MCF 10A (cell line): Measurements from ENCODE around the gene PGAP6. TPM values are rescaled to one million over a fixed set of nuclear protein-coding genes. Genes with fewer than 3 reads are reported as not detected.

ENCODE experiments used
- BruUV-seq: library from RNA; stranded (reverse); fragments of 400-500 nt; replicated peaks from 2 replicates; lab custom pipeline; 2021; lab: Mats Ljungman, UMichigan
- CTCF ChIA-PET: fragments of 300-600 bp; sonication (Branson Sonifier 250); formaldehyde crosslinking; extraction: SDS; loops from one replicate; lab custom pipeline; 2021; ENCODE audit warnings: antibody characterized with exemption, inconsistent platforms; lab: Yijun Ruan, JAX
- POLR2A ChIA-PET: fragments of 300-600, 350-650 bp; sonication (Branson Sonifier 250); formaldehyde crosslinking; extraction: SDS; loops from one replicate; lab custom pipeline; 2020; ENCODE audit warnings: antibody characterized with exemption, inconsistent platforms; lab: Yijun Ruan, JAX
- DNase-seq: peaks from one replicate; pipeline ENCODE4 v3.0.0-alpha.2; 2018; ENCODE audit not compliant: unreplicated experiment
- H3K27ac Mint-ChIP-seq: one replicate; pipeline ENCODE4 v1.8.0; 2022; ENCODE audit warnings: mild to moderate bottlenecking, low read depth, mixed read lengths; ENCODE audit not compliant: unreplicated experiment
- H3K27me3 Mint-ChIP-seq: one replicate; pipeline ENCODE4 v1.8.0; 2022; ENCODE audit warnings: mixed read lengths; ENCODE audit not compliant: insufficient read depth, unreplicated experiment
- H3K36me3 Mint-ChIP-seq: one replicate; pipeline ENCODE4 v1.8.0; 2022; ENCODE audit warnings: mild to moderate bottlenecking, moderate library complexity, mixed read lengths; ENCODE audit not compliant: insufficient read depth, unreplicated experiment
- H3K4me1 Mint-ChIP-seq: one replicate; pipeline ENCODE4 v1.8.0; 2022; ENCODE audit warnings: mixed read lengths; ENCODE audit not compliant: insufficient read depth, unreplicated experiment
- H3K4me3 Mint-ChIP-seq: one replicate; pipeline ENCODE4 v1.8.0; 2022; ENCODE audit warnings: mild to moderate bottlenecking, moderate library complexity, mixed read lengths; ENCODE audit not compliant: unreplicated experiment
- H3K9me3 Mint-ChIP-seq: one replicate; pipeline ENCODE4 v1.8.0; 2022; ENCODE audit warnings: mixed read lengths; ENCODE audit not compliant: unreplicated experiment
- intact Hi-C: fragments of 100-400 bp; cut with micrococcal nuclease; formaldehyde crosslinking; loops from 2 replicates; pipeline ENCODE4 v1.14.1; 2022
- total RNA-seq: library from RNA; stranded (reverse); gene quantifications from 2 replicates; pipeline ENCODE4 v1.2.3, GENCODE V29; 2022
- TF ChIP-seq, protein P1 (sequence below): fragments of 200-600 bp; IDR thresholded peaks from one replicate; pipeline ENCODE4 v1.8.0; 2022; ENCODE audit warnings: antibody characterized with exemption, mild to moderate bottlenecking; ENCODE audit not compliant: unreplicated experiment

Gene PGAP6
- total RNA-seq, 1 experiment from 2014 or later = 18.3 TPM

- Mint-ChIP-seq H3K36me3 (peaks cover 15% of the 10 kb centered on the region), H3K4me3 (no peak overlapping the region), H3K27me3 (no peaks in the 10 kb centered on the region), H3K9me3 (no peaks in the 10 kb centered on the region), H3K27ac (no peak overlapping the region), H3K4me1 (no peaks in the 10 kb centered on the region)
- BruUV-seq = no TSS peak
- TF ChIP-seq, protein P1, sequence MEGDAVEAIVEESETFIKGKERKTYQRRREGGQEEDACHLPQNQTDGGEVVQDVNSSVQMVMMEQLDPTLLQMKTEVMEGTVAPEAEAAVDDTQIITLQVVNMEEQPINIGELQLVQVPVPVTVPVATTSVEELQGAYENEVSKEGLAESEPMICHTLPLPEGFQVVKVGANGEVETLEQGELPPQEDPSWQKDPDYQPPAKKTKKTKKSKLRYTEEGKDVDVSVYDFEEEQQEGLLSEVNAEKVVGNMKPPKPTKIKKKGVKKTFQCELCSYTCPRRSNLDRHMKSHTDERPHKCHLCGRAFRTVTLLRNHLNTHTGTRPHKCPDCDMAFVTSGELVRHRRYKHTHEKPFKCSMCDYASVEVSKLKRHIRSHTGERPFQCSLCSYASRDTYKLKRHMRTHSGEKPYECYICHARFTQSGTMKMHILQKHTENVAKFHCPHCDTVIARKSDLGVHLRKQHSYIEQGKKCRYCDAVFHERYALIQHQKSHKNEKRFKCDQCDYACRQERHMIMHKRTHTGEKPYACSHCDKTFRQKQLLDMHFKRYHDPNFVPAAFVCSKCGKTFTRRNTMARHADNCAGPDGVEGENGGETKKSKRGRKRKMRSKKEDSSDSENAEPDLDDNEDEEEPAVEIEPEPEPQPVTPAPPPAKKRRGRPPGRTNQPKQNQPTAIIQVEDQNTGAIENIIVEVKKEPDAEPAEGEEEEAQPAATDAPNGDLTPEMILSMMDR = no peak
- ChIA-PET CTCF (interaction anchor here (0.6 kb wide), 1 partner anchor 28 kb away, joined by 4 read pairs; no protein-coding TSS in a partner anchor), POLR2A (no interaction called here)
- DNase-seq = no peak
- intact Hi-C loops = no loop called here
Observed at GRCh38 chr16:374616-374926, 7.2 kb downstream of the PGAP6 start.

DNA sequence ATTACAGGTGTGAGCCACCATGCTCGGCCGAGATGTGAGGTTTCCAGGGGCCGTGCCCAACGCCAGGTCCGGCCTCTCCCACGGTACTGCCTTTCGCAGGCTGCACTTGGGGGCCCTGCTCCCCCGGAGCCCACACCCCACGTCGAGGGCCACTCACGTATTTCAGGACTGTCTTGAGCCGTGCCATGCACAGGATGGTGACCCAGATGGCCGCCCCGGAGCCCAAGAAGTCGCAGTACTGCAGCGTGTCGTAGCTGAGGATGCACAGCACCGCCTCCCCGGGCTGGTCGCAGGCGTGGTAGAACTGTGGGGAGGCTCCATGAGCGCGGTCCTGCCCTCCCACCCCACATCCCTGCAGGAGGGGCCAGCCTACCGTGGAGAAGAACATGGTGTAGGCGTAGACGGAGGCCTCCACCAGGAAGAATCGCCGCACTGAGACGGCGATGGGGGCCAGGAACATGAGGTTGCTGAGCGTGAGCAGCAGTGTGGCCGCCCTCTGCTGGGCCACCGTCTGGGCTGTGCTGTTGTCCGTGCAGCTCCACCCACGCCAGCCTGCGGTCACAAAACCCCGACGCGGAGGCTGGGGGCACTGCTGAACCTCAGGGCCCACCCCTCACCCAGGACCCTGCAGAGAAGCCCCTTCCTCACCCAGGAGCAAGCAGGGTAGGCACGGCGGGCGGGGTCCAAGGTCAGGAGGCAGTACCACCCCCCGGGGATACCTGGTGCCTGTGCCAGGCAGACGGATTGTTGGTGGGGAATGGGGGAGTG is 7.7 kb downstream of the PGAP6 start:
- no TSS peak for BruUV-seq
- no peaks in the 10 kb centered on the region for H3K9me3 Mint-ChIP-seq
- peaks cover 17% of the 10 kb centered on the region for H3K36me3 Mint-ChIP-seq
- intact Hi-C loops = no loop called here
- ChIA-PET CTCF (interaction anchor here (0.6 kb wide), 1 partner anchor 29 kb away, joined by 4 read pairs; no protein-coding TSS in a partner anchor), POLR2A (no interaction called here)
- no peaks in the 10 kb centered on the region for H3K27me3 Mint-ChIP-seq
- no peak for DNase-seq
- H3K27ac Mint-ChIP-seq = no peak overlapping the region
- no peak overlapping the region for H3K4me3 Mint-ChIP-seq
- TF ChIP-seq, protein P1 = no peak
- H3K4me1 Mint-ChIP-seq = no peaks in the 10 kb centered on the region

DNA sequence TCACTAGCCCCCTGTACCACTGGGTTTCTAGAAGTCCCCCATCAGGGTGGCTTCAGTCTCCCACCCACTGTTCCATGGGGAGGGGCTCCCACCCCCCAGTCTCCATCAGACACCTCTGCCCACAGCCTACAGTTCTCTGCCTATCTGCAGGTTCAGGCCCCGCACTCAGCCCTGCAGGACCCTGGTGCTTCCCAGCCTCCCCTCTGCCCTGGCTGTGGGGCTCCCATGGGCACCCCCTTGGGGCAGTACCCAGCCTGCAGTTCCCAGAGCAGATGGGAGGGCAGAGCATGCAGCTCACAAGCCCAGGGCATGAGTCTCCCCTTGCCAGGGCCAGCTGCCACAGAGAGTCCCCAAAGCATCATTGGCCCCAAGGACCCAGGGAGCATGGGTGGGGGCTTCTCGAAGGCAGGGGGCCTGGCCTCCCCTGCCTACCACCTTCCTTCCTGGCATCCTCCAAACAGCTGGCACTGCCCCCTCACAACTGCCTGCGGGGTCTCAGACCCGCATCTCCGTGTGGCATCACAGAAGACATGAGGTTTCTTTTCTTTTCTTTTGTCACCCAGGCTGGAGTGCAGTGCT is 8.7 kb downstream of the PGAP6 start:
- DNase-seq = no peak
- H3K9me3 Mint-ChIP-seq = no peaks in the 10 kb centered on the region
- CTCF ChIA-PET = interaction anchor here (0.5 kb wide), 1 partner anchor 17 kb away, joined by 3 read pairs; no protein-coding TSS in a partner anchor
- H3K27me3 Mint-ChIP-seq = no peaks in the 10 kb centered on the region
- H3K4me1 Mint-ChIP-seq = no peaks in the 10 kb centered on the region
- TF ChIP-seq, protein P1 = no peak
- BruUV-seq = no TSS peak
- H3K36me3 Mint-ChIP-seq = peaks cover 20% of the 10 kb centered on the region
- POLR2A ChIA-PET = no interaction called here
- no peak overlapping the region for H3K27ac Mint-ChIP-seq
- H3K4me3 Mint-ChIP-seq = no peak overlapping the region
- intact Hi-C loops = no loop called here

DNA sequence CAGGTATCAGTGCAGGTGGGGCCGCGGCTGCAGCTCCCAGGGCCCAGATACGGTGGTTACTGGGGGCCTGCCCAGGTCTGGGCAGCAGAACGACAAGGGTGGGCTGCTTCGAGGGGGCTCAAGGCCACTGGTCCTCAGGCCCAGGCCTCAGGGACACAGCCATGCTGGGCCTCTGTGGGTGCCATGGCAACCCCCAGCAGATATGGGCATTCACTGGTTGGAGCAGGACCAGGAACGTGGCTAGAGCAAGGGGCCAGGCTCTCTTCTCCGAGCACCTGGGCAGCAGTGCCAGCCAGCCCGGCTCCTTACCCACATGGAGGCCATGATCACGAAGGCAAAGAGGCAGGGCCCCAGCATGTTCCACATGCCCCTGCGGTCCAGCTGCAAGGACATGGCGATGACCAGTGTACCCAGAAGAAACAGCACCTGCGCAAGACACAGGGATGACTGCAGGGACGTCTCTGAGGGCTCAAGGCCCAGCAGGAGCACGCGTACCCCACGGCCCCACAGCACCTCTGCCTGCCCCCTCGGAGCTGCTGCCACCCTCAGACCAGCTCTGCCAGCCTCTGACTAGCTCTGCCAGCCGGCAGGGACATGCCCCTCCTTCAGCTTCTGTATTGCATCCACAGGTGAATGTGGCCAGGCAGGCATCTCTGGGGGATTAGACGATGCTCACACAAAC is 9.3 kb downstream of the PGAP6 start:
- H3K4me3 Mint-ChIP-seq = no peak overlapping the region
- no peaks in the 10 kb centered on the region for H3K27me3 Mint-ChIP-seq
- CTCF ChIA-PET = interaction anchor here (0.5 to 2.2 kb wide), 2 partner anchors 10 to 17 kb away, joined by 3 to 6 read pairs; no protein-coding TSS in a partner anchor
- H3K27ac Mint-ChIP-seq = no peak overlapping the region
- H3K36me3 Mint-ChIP-seq = peaks cover 21% of the 10 kb centered on the region
- no peak for DNase-seq
- POLR2A ChIA-PET = no interaction called here
- BruUV-seq = no TSS peak
- no peaks in the 10 kb centered on the region for H3K4me1 Mint-ChIP-seq
- intact Hi-C loops = no loop called here
- H3K9me3 Mint-ChIP-seq = no peaks in the 10 kb centered on the region
- TF ChIP-seq, protein P1 = no peak
